B cell (primary cell): Measurements from ENCODE around the gene POLR1H. TPM values are rescaled to one million over a fixed set of nuclear protein-coding genes. Genes with fewer than 3 reads are reported as not detected.

ENCODE experiments used
- ATAC-seq: fragments of 200-7000 bp; cut with Tn5 transposase; one replicate; pipeline ENCODE4 v1.10.0; 2021; ENCODE audit warnings: low read depth, mild to moderate bottlenecking, moderate number of reproducible peaks, moderate library complexity
- CTCF ChIA-PET: fragments of 350-600 bp; sonication (Branson Sonifier 250); formaldehyde crosslinking; loops from one replicate; lab custom pipeline; 2021; ENCODE audit warnings: antibody characterized with exemption, inconsistent platforms; lab: Charles Lee
- POLR2A ChIA-PET: fragments of 350-600 bp; sonication (Branson Sonifier 250); formaldehyde crosslinking; loops from one replicate; lab custom pipeline; 2021; ENCODE audit warnings: antibody characterized with exemption; lab: Charles Lee
- DNase-seq: peaks from one replicate; pipeline ENCODE4 v3.0.0; 2013
- H2AFZ ChIP-seq: 2 replicates; pipeline ENCODE4 v1.6.1; 2012; ENCODE audit warnings: mild to moderate bottlenecking, low read depth, low read length; ENCODE audit not compliant: insufficient read depth, poor library complexity, severe bottlenecking
- H3K27ac ChIP-seq, 2 donors: 1 replicate in 1 of 2; 2 replicates in 1 of 2; pipeline ENCODE4 v1.5.1; 2012 to 2013; ENCODE audit warnings: low read length in 2 of 2, mild to moderate bottlenecking in 2 of 2, moderate library complexity in 1 of 2
- H3K27me3 ChIP-seq, 4 experiments: fragments of 200-600 bp in 1 of 4; sonication (generic) in 1 of 4; replicated peaks in 1 of 4; 1 replicate in 2 of 4; 2 replicates in 2 of 4; pipeline versions ENCODE4 v1.6.1 to v1.7.0; 2013 to 2016; ENCODE audit warnings: low read length in 3 of 4, mild to moderate bottlenecking in 2 of 4, mixed read lengths in 1 of 4, moderate library complexity in 1 of 4; ENCODE audit not compliant: insufficient read depth in 4 of 4, control insufficient read depth in 3 of 4; ENCODE audit errors: control extremely low read depth in 1 of 4
- H3K36me3 ChIP-seq, 2 experiments: replicated peaks in 1 of 2; 1 replicate in 1 of 2; 2 replicates in 1 of 2; pipeline versions ENCODE4 v1.6.1 to v1.7.1; 2013; ENCODE audit warnings: low read length in 1 of 2; ENCODE audit not compliant: insufficient read depth in 2 of 2, control insufficient read depth in 1 of 2; ENCODE audit errors: control extremely low read depth in 1 of 2, extremely low read depth in 1 of 2
- H3K4me1 ChIP-seq, 2 donors: fragments of 200-600 bp in 1 of 2; sonication (generic) in 1 of 2; 1 replicate in 1 of 2; 2 replicates in 1 of 2; pipeline versions ENCODE4 v1.5.1 to v1.6.1; 2013 to 2017; ENCODE audit warnings: low read length in 2 of 2; ENCODE audit not compliant: control insufficient read depth in 2 of 2, insufficient read depth in 2 of 2
- H3K4me2 ChIP-seq: replicated peaks from 2 replicates; pipeline ENCODE3; 2012; ENCODE audit warnings: mild to moderate bottlenecking, low read depth, low read length; ENCODE audit not compliant: poor library complexity, severe bottlenecking
- H3K4me3 ChIP-seq, 5 experiments: fragments of 200-600 bp in 1 of 5; sonication (generic) in 1 of 5; 1 replicate in 3 of 5; 2 replicates in 2 of 5; pipeline versions ENCODE4 v1.5.1 to v1.7.0; 2011 to 2016; ENCODE audit warnings: low read length in 4 of 5, mild to moderate bottlenecking in 4 of 5, low read depth in 2 of 5, control low read depth in 1 of 5, moderate library complexity in 1 of 5; ENCODE audit not compliant: insufficient read depth in 1 of 5; ENCODE audit errors: control extremely low read depth in 1 of 5, extremely low read depth in 1 of 5
- H3K79me2 ChIP-seq: fragments of 200-600 bp; sonication (generic); one replicate; pipeline ENCODE4 v1.6.0; 2016; ENCODE audit warnings: low read length; ENCODE audit not compliant: control insufficient read depth, insufficient read depth
- H3K9ac ChIP-seq: fragments of 200-600 bp; sonication (generic); 2 replicates; pipeline ENCODE4 v1.6.1; 2017; ENCODE audit warnings: mild to moderate bottlenecking, low read length, moderate library complexity
- H3K9me3 ChIP-seq, 3 donors: one replicate each; pipeline versions ENCODE4 v1.6.1 to v1.7.1; 2013; ENCODE audit warnings: low read length in 2 of 3; ENCODE audit not compliant: control insufficient read depth in 2 of 3, insufficient read depth in 1 of 3; ENCODE audit errors: control extremely low read depth in 1 of 3
- H4K20me1 ChIP-seq: 2 replicates; pipeline ENCODE4 v1.6.0; 2012; ENCODE audit warnings: mild to moderate bottlenecking, low read length; ENCODE audit not compliant: insufficient read depth, control insufficient read depth, poor library complexity, severe bottlenecking
- H3K27ac Mint-ChIP-seq: one replicate; pipeline ENCODE4 v1.8.0; 2021; ENCODE audit warnings: mixed read lengths
- H3K27me3 Mint-ChIP-seq: one replicate; pipeline ENCODE4 v1.8.0; 2021; ENCODE audit warnings: mixed read lengths
- H3K4me1 Mint-ChIP-seq: one replicate; pipeline ENCODE4 v1.8.0; 2021; ENCODE audit warnings: mixed read lengths
- H3K4me3 Mint-ChIP-seq: one replicate; pipeline ENCODE4 v1.8.0; 2021; ENCODE audit warnings: mixed read lengths
- H3K9me3 Mint-ChIP-seq: one replicate; pipeline ENCODE4 v1.8.0; 2022; ENCODE audit warnings: mixed read lengths; ENCODE audit not compliant: insufficient read depth
- EZH2 ChIP-seq: IDR thresholded peaks from 2 replicates; pipeline ENCODE4 v1.6.1; 2012; ENCODE audit warnings: borderline replicate concordance, low read depth, mild to moderate bottlenecking, moderate library complexity, low read length; ENCODE audit not compliant: insufficient read depth, poor library complexity, severe bottlenecking
- WGBS: methylation state at CpG from one replicate; pipeline ENCODE4 v1.1.5; 2013; ENCODE audit warnings: missing lambda C conversion rate; ENCODE audit not compliant: insufficient coverage; 5-methylcytosine and 5-hydroxymethylcytosine counted together
- intact Hi-C: fragments of 100-400 bp; cut with micrococcal nuclease; formaldehyde crosslinking; loops from one replicate; pipeline ENCODE4 v1.10.0; 2022
- polyA plus RNA-seq: library from polyadenylated mRNA; depleted of rRNA; stranded (reverse); fragments of >200 nt; gene quantifications from 2 replicates; pipeline ENCODE4 v1.2.3, GENCODE V29; 2012
- total RNA-seq, 2 donors: library from RNA; stranded (reverse); fragments of 120-200 nt in 1 of 2; gene quantifications; 1 replicate in 1 of 2; 2 replicates in 1 of 2; pipeline versions ENCODE4 v1.2.3 to v1.2.4, GENCODE V29; 2013 to 2022
- TF ChIP-seq, protein P1 (sequence below): fragments of 200-600 bp; IDR thresholded peaks from one replicate; pipeline ENCODE4 v1.8.0; 2022; ENCODE audit warnings: antibody characterized with exemption, mild to moderate bottlenecking

Gene POLR1H
- total and polyA plus RNA-seq, 2 donors (not counting 1 experiment from before 2014, with no cell fraction given) = 38.8 to 71.0 TPM

DNA sequence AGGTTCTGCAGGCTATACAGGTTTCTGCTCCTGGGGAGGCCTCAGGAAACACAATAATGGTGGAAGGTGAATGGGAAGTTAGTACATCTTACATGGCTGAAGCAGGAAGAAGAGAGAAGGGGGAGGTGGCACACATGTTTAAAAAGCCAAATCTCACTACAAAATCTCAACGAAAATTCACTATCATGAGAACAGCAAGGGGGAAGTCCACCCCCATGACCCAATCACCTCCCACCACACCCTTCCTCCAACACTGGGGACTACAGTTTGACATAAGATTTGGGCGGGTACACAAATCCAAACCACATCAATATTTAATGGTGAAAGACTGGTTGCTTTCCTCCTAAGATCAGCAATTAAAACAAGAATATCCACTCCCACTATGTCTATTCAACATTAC is 13.8 kb upstream of the POLR1H start:
- H2AFZ ChIP-seq = no peak overlapping the region
- POLR2A ChIA-PET = no interaction called here
- H3K79me2 ChIP-seq = no peaks in the 10 kb centered on the region
- H3K36me3 ChIP-seq = peaks cover 0 to 3% of the 10 kb centered on the region in 2 experiments
- Mint-ChIP-seq H3K27ac (no peak overlapping the region), H3K4me3 (no peak overlapping the region), H3K27me3 (no peaks in the 10 kb centered on the region), H3K4me1 (peaks cover 4% of the 10 kb centered on the region), H3K9me3 (no peaks in the 10 kb centered on the region)
- DNase-seq = no peak
- H4K20me1 ChIP-seq = no peaks in the 10 kb centered on the region
- intact Hi-C loops = no loop called here
- WGBS = 100% methylated on average over 1 of the region's 2 CpGs
- TF ChIP-seq EZH2 = no peak
- TF ChIP-seq, protein P1, sequence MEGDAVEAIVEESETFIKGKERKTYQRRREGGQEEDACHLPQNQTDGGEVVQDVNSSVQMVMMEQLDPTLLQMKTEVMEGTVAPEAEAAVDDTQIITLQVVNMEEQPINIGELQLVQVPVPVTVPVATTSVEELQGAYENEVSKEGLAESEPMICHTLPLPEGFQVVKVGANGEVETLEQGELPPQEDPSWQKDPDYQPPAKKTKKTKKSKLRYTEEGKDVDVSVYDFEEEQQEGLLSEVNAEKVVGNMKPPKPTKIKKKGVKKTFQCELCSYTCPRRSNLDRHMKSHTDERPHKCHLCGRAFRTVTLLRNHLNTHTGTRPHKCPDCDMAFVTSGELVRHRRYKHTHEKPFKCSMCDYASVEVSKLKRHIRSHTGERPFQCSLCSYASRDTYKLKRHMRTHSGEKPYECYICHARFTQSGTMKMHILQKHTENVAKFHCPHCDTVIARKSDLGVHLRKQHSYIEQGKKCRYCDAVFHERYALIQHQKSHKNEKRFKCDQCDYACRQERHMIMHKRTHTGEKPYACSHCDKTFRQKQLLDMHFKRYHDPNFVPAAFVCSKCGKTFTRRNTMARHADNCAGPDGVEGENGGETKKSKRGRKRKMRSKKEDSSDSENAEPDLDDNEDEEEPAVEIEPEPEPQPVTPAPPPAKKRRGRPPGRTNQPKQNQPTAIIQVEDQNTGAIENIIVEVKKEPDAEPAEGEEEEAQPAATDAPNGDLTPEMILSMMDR = no peak
- no peak overlapping the region for H3K27ac ChIP-seq
- no peak for ATAC-seq
- H3K4me1 ChIP-seq = no peaks in the 10 kb centered on the region
- H3K4me2 ChIP-seq = no peak overlapping the region
- no peaks in the 10 kb centered on the region for H3K9me3 ChIP-seq
- no peak overlapping the region for H3K9ac ChIP-seq
- CTCF ChIA-PET = no interaction called here
- no peaks in the 10 kb centered on the region for H3K27me3 ChIP-seq
- H3K4me3 ChIP-seq = no peak overlapping the region

DNA sequence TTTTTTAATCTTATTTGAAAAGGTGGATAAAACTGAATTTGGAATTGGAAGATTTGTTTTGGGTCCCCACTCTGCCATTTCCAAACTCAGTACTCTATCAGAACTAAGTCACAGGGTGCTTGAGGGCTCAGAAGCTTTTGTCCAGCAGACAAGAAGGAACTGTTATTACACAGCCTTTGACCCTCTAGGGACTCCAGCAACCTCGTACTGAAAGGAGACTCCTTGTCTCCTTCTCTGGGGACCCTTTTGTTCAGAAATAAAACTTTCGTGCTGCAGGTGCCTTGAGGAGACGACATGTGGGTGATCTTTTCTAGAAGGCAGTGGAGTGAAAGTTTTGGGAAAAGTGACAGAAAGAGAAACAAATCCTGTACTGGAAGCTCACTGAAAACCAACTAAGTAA is 7.4 kb upstream of the POLR1H start:
- Histone ChIP-seq H3K4me2 (no peak overlapping the region), H2AFZ (no peak overlapping the region), H3K9ac (no peak overlapping the region), H3K27ac (no peak overlapping the region), H3K27me3 (no peaks in the 10 kb centered on the region), H3K36me3 (peaks cover 0 to 20% of the 10 kb centered on the region in 2 experiments), H3K79me2 (no peaks in the 10 kb centered on the region), H3K9me3 (no peaks in the 10 kb centered on the region), H3K4me1 (no peaks in the 10 kb centered on the region), H3K4me3 (no peak overlapping the region), H4K20me1 (no peaks in the 10 kb centered on the region)
- H3K27me3 Mint-ChIP-seq = no peaks in the 10 kb centered on the region
- intact Hi-C loops = no loop called here
- no peak for TF ChIP-seq EZH2
- TF ChIP-seq, protein P1 = no peak
- POLR2A ChIA-PET = no interaction called here
- H3K4me1 Mint-ChIP-seq = no peaks in the 10 kb centered on the region
- WGBS = 50% methylated on average over 1 of the region's 3 CpGs
- H3K9me3 Mint-ChIP-seq = no peaks in the 10 kb centered on the region
- DNase-seq = no peak
- no peak overlapping the region for H3K4me3 Mint-ChIP-seq
- H3K27ac Mint-ChIP-seq = no peak overlapping the region
- CTCF ChIA-PET = interaction anchor here (0.6 kb wide), 1 partner anchor 275 kb away, joined by 3 read pairs; no protein-coding TSS in a partner anchor
- no peak for ATAC-seq
